Smooth muscle cell (in vitro differentiated cells): ENCODE measurements around the gene ZFYVE16. TPM values are rescaled to one million over a fixed set of nuclear protein-coding genes. Genes with fewer than 3 reads are reported as not detected.

Experiments used
- DNase-seq: peaks from one replicate; lab custom pipeline; 2025; ENCODE audit not compliant: unreplicated experiment; lab: John Stamatoyannopoulos, UW
- H2AFZ ChIP-seq: fragments of 200-600 bp; sonication (generic); 2 replicates; pipeline ENCODE4 v1.6.0; 2016; ENCODE audit warnings: antibody characterized with exemption, low read depth, mild to moderate bottlenecking
- H3F3A ChIP-seq: fragments of 200-600 bp; sonication (generic); 2 replicates; pipeline ENCODE4 v1.6.0; 2017; ENCODE audit warnings: antibody characterized with exemption, low read depth
- H3K27ac ChIP-seq: fragments of 200-600 bp; sonication (generic); 2 replicates; pipeline ENCODE4 v1.5.1; 2016; ENCODE audit warnings: low read depth, mild to moderate bottlenecking
- H3K27me3 ChIP-seq: fragments of 200-600 bp; sonication (generic); 2 replicates; pipeline ENCODE4 v1.6.1; 2016; ENCODE audit warnings: low read depth, mild to moderate bottlenecking
- H3K36me3 ChIP-seq: fragments of 200-600 bp; sonication (generic); 2 replicates; pipeline ENCODE4 v1.5.1; 2016; ENCODE audit warnings: low read depth
- H3K4me1 ChIP-seq: fragments of 200-600 bp; sonication (generic); 2 replicates; pipeline ENCODE4 v1.5.1; 2016; ENCODE audit warnings: low read depth
- H3K4me2 ChIP-seq: fragments of 200-600 bp; sonication (generic); 2 replicates; pipeline ENCODE4 v1.6.0; 2016; ENCODE audit warnings: mild to moderate bottlenecking
- H3K4me3 ChIP-seq: fragments of 200-600 bp; sonication (generic); 2 replicates; pipeline ENCODE4 v1.5.1; 2016; ENCODE audit warnings: mild to moderate bottlenecking
- H3K79me2 ChIP-seq: fragments of 200-600 bp; sonication (generic); 2 replicates; pipeline ENCODE4 v1.6.0; 2016; ENCODE audit warnings: low read depth, mild to moderate bottlenecking
- H3K9ac ChIP-seq: fragments of 200-600 bp; sonication (generic); 2 replicates; pipeline ENCODE4 v1.6.0; 2016; ENCODE audit warnings: low read depth
- H3K9me3 ChIP-seq: fragments of 200-600 bp; sonication (generic); replicated peaks from 2 replicates; pipeline ENCODE4 v1.5.1; 2016; ENCODE audit warnings: low read depth
- H4K20me1 ChIP-seq: fragments of 200-600 bp; sonication (generic); 2 replicates; pipeline ENCODE4 v1.6.0; 2016; ENCODE audit warnings: low read depth
- WGBS: methylation state at CpG from one replicate; pipeline ENCODE4 v1.1.7; 2016; ENCODE audit warnings: low lambda C conversion rate; 5-methylcytosine and 5-hydroxymethylcytosine counted together
- polyA plus RNA-seq: library from polyadenylated mRNA; unstranded; fragments of >200 nt; fragmentation: Nextera tagmentation; extraction: Ambion mirVana; gene quantifications from 2 replicates; pipeline ENCODE4 v1.2.1, GENCODE V29; 2016
- total RNA-seq: library from RNA; depleted of rRNA; stranded (reverse); fragments of >200 nt; gene quantifications from 2 replicates; pipeline ENCODE4 v1.2.3, GENCODE V29; 2014
- TF ChIP-seq, protein P1 (sequence below): fragments of 200-600 bp; sonication (generic); IDR thresholded peaks from 2 replicates; pipeline ENCODE4 v1.5.1; 2017; ENCODE audit warnings: borderline replicate concordance, mild to moderate bottlenecking, antibody characterized with exemption; ENCODE audit not compliant: insufficient read depth, poor library complexity, severe bottlenecking

Gene ZFYVE16
- total and polyA plus RNA-seq, 2 experiments from 2014 or later: 16.5 to 40.9 TPM

DNA sequence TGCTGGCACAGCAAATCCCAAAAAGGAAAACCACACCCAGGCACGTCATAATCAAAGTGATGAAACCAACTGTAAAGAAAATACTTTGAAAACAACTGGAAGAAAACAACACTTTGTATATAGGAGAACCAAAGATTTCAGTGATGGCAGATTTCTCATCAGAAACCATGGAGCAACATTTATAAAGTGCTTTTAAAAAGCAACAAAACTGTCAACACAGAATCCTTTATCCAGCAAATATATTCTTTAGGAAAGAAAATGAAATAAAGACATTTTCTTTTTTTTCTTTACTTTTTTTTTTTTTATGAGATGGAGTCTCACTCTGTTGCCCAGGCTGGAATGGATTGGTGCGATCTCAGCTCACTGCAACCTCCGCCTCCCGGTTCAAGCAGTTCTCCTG lies 74.7 kb downstream of the ZFYVE16 start:
- Histone ChIP-seq H3K9me3 (no peaks in the 10 kb centered on the region), H3K4me3 (no peak overlapping the region), H3F3A (no peaks in the 10 kb centered on the region), H3K27me3 (no peaks in the 10 kb centered on the region), H3K9ac (no peak overlapping the region), H2AFZ (no peak overlapping the region), H3K27ac (no peak overlapping the region), H3K4me1 (peaks cover 7% of the 10 kb centered on the region), H3K4me2 (no peak overlapping the region), H3K36me3 (peaks cover 29% of the 10 kb centered on the region), H3K79me2 (no peaks in the 10 kb centered on the region), H4K20me1 (no peaks in the 10 kb centered on the region)
- TF ChIP-seq, protein P1, sequence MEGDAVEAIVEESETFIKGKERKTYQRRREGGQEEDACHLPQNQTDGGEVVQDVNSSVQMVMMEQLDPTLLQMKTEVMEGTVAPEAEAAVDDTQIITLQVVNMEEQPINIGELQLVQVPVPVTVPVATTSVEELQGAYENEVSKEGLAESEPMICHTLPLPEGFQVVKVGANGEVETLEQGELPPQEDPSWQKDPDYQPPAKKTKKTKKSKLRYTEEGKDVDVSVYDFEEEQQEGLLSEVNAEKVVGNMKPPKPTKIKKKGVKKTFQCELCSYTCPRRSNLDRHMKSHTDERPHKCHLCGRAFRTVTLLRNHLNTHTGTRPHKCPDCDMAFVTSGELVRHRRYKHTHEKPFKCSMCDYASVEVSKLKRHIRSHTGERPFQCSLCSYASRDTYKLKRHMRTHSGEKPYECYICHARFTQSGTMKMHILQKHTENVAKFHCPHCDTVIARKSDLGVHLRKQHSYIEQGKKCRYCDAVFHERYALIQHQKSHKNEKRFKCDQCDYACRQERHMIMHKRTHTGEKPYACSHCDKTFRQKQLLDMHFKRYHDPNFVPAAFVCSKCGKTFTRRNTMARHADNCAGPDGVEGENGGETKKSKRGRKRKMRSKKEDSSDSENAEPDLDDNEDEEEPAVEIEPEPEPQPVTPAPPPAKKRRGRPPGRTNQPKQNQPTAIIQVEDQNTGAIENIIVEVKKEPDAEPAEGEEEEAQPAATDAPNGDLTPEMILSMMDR: no peak
- 90% methylated on average over 4 of the region's 4 CpGs for WGBS
- no peak for DNase-seq

DNA sequence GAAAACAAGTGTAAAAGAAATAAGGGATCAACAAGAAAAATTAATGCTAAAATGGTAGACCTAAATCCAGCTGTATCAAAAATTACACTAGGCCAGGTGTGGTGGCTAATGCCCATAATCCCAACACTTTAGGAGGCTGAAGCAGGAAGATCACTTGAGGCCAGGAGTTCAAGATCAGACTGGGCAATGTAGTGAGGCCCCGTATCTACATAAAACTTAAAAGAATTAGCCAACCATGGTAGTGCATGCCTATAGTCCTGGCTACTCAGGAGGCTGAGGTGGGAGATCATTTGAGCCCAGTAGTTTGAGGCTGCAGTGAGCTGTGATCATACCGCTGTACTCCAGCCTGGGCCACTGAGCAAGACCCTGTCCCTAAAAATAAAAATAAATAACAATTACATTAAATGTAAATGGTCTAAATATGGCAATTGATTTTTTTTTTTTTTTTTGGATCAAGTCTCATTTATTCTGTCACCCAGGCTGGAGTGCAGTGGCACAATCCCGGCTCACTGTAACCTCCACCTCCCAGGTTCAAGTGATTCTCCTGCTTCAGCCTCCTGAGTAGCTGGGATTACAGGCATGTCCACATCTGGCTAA lies 75.9 kb downstream of the ZFYVE16 start:
- Histone ChIP-seq H3K4me2 (no peak overlapping the region), H3F3A (peaks cover 6% of the 10 kb centered on the region)
- 97% methylated on average over 3 of the region's 3 CpGs for WGBS

DNA sequence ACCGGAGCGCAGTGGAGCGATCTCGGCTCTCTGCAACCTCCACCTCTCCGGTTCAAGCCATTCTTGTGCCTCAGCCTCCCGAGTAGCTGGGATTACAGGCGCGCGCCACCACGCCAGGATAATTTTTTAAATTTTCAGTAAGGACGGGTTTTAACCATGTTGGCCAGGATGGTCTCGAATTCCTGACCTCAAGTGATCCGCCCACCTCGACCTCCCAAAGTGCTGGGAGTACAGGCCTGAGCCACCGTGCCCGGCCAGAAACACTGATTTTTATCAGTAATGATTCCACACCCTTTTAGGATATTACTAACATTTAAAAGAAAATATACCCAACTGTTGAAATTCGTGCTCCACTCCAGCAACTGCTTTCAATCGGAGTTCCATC lies 79.6 kb downstream of the ZFYVE16 start:
- DNase-seq: no peak
- peak overlapping the region; percentile 93 for H3K4me2 ChIP-seq
- peaks cover 12% of the 10 kb centered on the region for H3K36me3 ChIP-seq
- H3K27me3 ChIP-seq: no peaks in the 10 kb centered on the region
- no peaks in the 10 kb centered on the region for H4K20me1 ChIP-seq
- H3K9me3 ChIP-seq: no peaks in the 10 kb centered on the region
- 68% methylated on average over 18 of the region's 18 CpGs for WGBS
- H3K9ac ChIP-seq: peak overlapping the region; percentile 57
- H2AFZ ChIP-seq: peak overlapping the region; percentile 95
- peaks cover 10% of the 10 kb centered on the region for H3K4me1 ChIP-seq
- H3K79me2 ChIP-seq: no peaks in the 10 kb centered on the region
- TF ChIP-seq, protein P1: no peak
- H3F3A ChIP-seq: peaks cover 6% of the 10 kb centered on the region
- peak overlapping the region; percentile 51 for H3K27ac ChIP-seq
- peak overlapping the region; percentile 86 for H3K4me3 ChIP-seq

More for the DNA sequence above, 75.9 kb downstream of the ZFYVE16 start:
- DNase-seq: no peak
- H3K36me3 ChIP-seq: peaks cover 25% of the 10 kb centered on the region
- no peak overlapping the region for H3K9ac ChIP-seq
- no peaks in the 10 kb centered on the region for H4K20me1 ChIP-seq
- no peak overlapping the region for H3K27ac ChIP-seq
- no peak overlapping the region for H2AFZ ChIP-seq
- H3K79me2 ChIP-seq: no peaks in the 10 kb centered on the region
- TF ChIP-seq, protein P1: no peak
- no peak overlapping the region for H3K4me3 ChIP-seq
- H3K9me3 ChIP-seq: no peaks in the 10 kb centered on the region
- H3K27me3 ChIP-seq: no peaks in the 10 kb centered on the region
- H3K4me1 ChIP-seq: peaks cover 10% of the 10 kb centered on the region
